Heart left ventricle (tissue), 13 donors: ENCODE measurements around the gene VEGFB.

Experiments used
- POLR2A ChIP-seq, 2 donors: fragments of 450-650 bp; IDR thresholded peaks; one replicate each; pipeline ENCODE4 v1.6.1; 2017; ENCODE audit warnings: antibody characterized with exemption in 2 of 2, mild to moderate bottlenecking in 2 of 2, moderate library complexity in 2 of 2
- TF ChIP-seq, protein P1 (sequence below), 12 donors: fragments of 200-600 bp; sonication (generic) in 4 of 12; IDR thresholded peaks; one replicate each; pipeline versions ENCODE4 v1.5.0 to v1.8.0; 2018 to 2022; ENCODE audit warnings: antibody characterized with exemption in 12 of 12, mild to moderate bottlenecking in 5 of 12
- donor health status: ischemic (EF 13 %, LVEDD 7.1; RV severe dilation, severe dysfunction).
- donor health status: DM: no; HTN: yes; CAD: no.
- donor health status: DM: no; HTN: no; CAD: no.
- donor health status: ischemic (EF 25% LVEDD 6.9; RV normal size, moderate dysfunction).
- donor health status: ischemic (EF 25% LVEDD 5.7; RV mildly dilated, moderate dysfunction).
- donor health status: ischemic (EF 35%, LVEDD 5.7; RV mildly dilated, moderate dysfunction).
- donor health status: nonischemic (EF 11% LVEDD 7.7; RV severe dilation, severe dysfunction).
- donor health status: DM: yes; HTN: yes; CAD: no.
- donor health status: PGD.
- donor health status: ischemic (EF 29% LVEDD 5.4; RV normal size, mild dysfunction).
- donor health status: nonischemic (EF 23%, LVEDD 6.1; RV moderate dilation, normal function).

GRCh38 chr11:64232182-64232966, 2.0 kb upstream of the VEGFB start:
- TF ChIP-seq POLR2A (IDR thresholded peaks at IDR 0.05): no peak
- TF ChIP-seq, protein P1, sequence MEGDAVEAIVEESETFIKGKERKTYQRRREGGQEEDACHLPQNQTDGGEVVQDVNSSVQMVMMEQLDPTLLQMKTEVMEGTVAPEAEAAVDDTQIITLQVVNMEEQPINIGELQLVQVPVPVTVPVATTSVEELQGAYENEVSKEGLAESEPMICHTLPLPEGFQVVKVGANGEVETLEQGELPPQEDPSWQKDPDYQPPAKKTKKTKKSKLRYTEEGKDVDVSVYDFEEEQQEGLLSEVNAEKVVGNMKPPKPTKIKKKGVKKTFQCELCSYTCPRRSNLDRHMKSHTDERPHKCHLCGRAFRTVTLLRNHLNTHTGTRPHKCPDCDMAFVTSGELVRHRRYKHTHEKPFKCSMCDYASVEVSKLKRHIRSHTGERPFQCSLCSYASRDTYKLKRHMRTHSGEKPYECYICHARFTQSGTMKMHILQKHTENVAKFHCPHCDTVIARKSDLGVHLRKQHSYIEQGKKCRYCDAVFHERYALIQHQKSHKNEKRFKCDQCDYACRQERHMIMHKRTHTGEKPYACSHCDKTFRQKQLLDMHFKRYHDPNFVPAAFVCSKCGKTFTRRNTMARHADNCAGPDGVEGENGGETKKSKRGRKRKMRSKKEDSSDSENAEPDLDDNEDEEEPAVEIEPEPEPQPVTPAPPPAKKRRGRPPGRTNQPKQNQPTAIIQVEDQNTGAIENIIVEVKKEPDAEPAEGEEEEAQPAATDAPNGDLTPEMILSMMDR (IDR thresholded peaks at IDR 0.05): no peak
